SK-N-SH (cell line): Measurements from ENCODE around the gene UVRAG. TPM values are rescaled to one million over a fixed set of nuclear protein-coding genes. Genes with fewer than 3 reads are reported as not detected.

Experiments
- CTCF ChIA-PET: fragments of 300-600, 350-600 bp; formaldehyde crosslinking; extraction: SDS; loops from one replicate; lab custom pipeline; 2021; lab: Yijun Ruan, JAX
- POLR2A ChIA-PET: fragments of 350-600 bp; sonication (Branson Sonifier 250); formaldehyde crosslinking; extraction: SDS; loops from one replicate; lab custom pipeline; 2020; ENCODE audit warnings: antibody characterized with exemption, inconsistent platforms; lab: Yijun Ruan, JAX
- DNase-seq: peaks from one replicate; pipeline ENCODE4 v3.0.0; 2012
- H2AFZ ChIP-seq: fragments of 200-600 bp; sonication (generic); 2 replicates; pipeline ENCODE4 v1.8.1; 2016; ENCODE audit warnings: antibody characterized with exemption, mild to moderate bottlenecking, low read depth
- H3F3A ChIP-seq: fragments of 200-600 bp; sonication (generic); replicated peaks from 2 replicates; pipeline ENCODE3; 2016; ENCODE audit warnings: antibody characterized with exemption, mild to moderate bottlenecking; ENCODE audit not compliant: insufficient read depth
- H3K27ac ChIP-seq, 2 experiments: fragments of 200-500 bp in 1 of 2; fragments of 200-600 bp in 1 of 2; sonication (Bioruptor generic) in 1 of 2; sonication (generic), shearing (Covaris generic) in 1 of 2; 2 replicates each; pipeline versions ENCODE4 v1.5.1 to v1.6.1; 2014 to 2016; ENCODE audit warnings: low read depth in 2 of 2, inconsistent platforms in 1 of 2, low read length in 1 of 2, mild to moderate bottlenecking in 1 of 2, mixed read lengths in 1 of 2
- H3K27me3 ChIP-seq: fragments of 200-600 bp; sonication (generic), shearing (Covaris generic); 2 replicates; pipeline ENCODE4 v1.6.1; 2016; ENCODE audit warnings: mixed run types; ENCODE audit not compliant: insufficient read depth
- H3K36me3 ChIP-seq, 2 experiments: fragments of 200-500 bp in 1 of 2; fragments of 200-600 bp in 1 of 2; sonication (Bioruptor generic) in 1 of 2; sonication (generic) in 1 of 2; replicated peaks in 1 of 2; 2 replicates each; pipeline versions ENCODE3 to v1.5.1; 2014 to 2016; ENCODE audit warnings: low read length in 1 of 2, mild to moderate bottlenecking in 1 of 2; ENCODE audit not compliant: insufficient read depth in 2 of 2, control insufficient read depth in 1 of 2
- H3K4me1 ChIP-seq, 2 experiments: fragments of 200-500 bp in 1 of 2; fragments of 200-600 bp in 1 of 2; sonication (Bioruptor generic) in 1 of 2; sonication (generic), shearing (Covaris generic) in 1 of 2; 2 replicates each; pipeline versions ENCODE4 v1.5.1 to v1.6.1; 2014 to 2016; ENCODE audit warnings: low read depth in 1 of 2, low read length in 1 of 2, mixed run types in 1 of 2; ENCODE audit not compliant: insufficient read depth in 2 of 2, control insufficient read depth in 1 of 2
- H3K4me2 ChIP-seq: fragments of 200-600 bp; sonication (generic), shearing (Covaris generic); 2 replicates; pipeline ENCODE4 v1.6.1; 2017; ENCODE audit warnings: mixed run types
- H3K4me3 ChIP-seq, 2 experiments: fragments of 200-500 bp in 1 of 2; fragments of 200-600 bp in 1 of 2; sonication (Bioruptor generic) in 1 of 2; sonication (generic), shearing (Covaris generic) in 1 of 2; 2 replicates each; pipeline versions ENCODE4 v1.5.1 to v1.8.1; 2014 to 2016; ENCODE audit warnings: low read depth in 2 of 2, inconsistent platforms in 1 of 2, low read length in 1 of 2, mild to moderate bottlenecking in 1 of 2, mixed read lengths in 1 of 2, moderate library complexity in 1 of 2
- H3K79me2 ChIP-seq: fragments of 200-600 bp; sonication (generic); 2 replicates; pipeline ENCODE4 v1.8.1; 2017; ENCODE audit warnings: mild to moderate bottlenecking; ENCODE audit not compliant: insufficient read depth
- H3K9ac ChIP-seq: fragments of 200-600 bp; sonication (generic); 2 replicates; pipeline ENCODE4 v1.6.1; 2017; ENCODE audit warnings: mixed run types
- H3K9me2 ChIP-seq: fragments of 200-600 bp; sonication (generic); 2 replicates; pipeline ENCODE4 v1.6.1; 2017; ENCODE audit warnings: mixed run types
- H3K9me3 ChIP-seq: fragments of 200-600 bp; sonication (generic); 2 replicates; pipeline ENCODE4 v1.6.1; 2017; ENCODE audit warnings: mixed run types, mild to moderate bottlenecking, moderate library complexity
- H4K20me1 ChIP-seq: fragments of 200-600 bp; sonication (generic); 2 replicates; pipeline ENCODE4 v1.6.1; 2017; ENCODE audit warnings: mild to moderate bottlenecking, mixed run types; ENCODE audit not compliant: insufficient read depth
- CHD2 ChIP-seq: fragments of 150-350 bp; IDR thresholded peaks from 2 replicates; pipeline ENCODE4 v1.6.1; 2018; ENCODE audit warnings: low read length; ENCODE audit not compliant: partially characterized antibody
- EP300 ChIP-seq, 2 experiments: IDR thresholded peaks; 2 replicates each; pipeline versions ENCODE4 v1.4.0 to v1.6.1; 2012; ENCODE audit warnings: borderline replicate concordance in 1 of 2, low read depth in 1 of 2, low read length in 1 of 2
- POLR2AphosphoS5 ChIP-seq: IDR thresholded peaks from 2 replicates; pipeline ENCODE4 v1.6.1; 2012; ENCODE audit warnings: low read depth, low read length
- RXRA ChIP-seq: IDR thresholded peaks from 2 replicates; pipeline ENCODE4 v1.4.0; 2012; ENCODE audit warnings: low read depth, mild to moderate bottlenecking, borderline replicate concordance
- TAF1 ChIP-seq: IDR thresholded peaks from 2 replicates; pipeline ENCODE4 v1.6.1; 2012; ENCODE audit warnings: low read depth, mild to moderate bottlenecking, low read length, moderate library complexity, borderline replicate concordance
- TEAD4 ChIP-seq: IDR thresholded peaks from 2 replicates; pipeline ENCODE4 v1.4.0; 2012; ENCODE audit warnings: mild to moderate bottlenecking, borderline replicate concordance; ENCODE audit not compliant: insufficient read depth
- WGBS: methylation state at CpG from one replicate; pipeline ENCODE4 v1.1.6; 2017; ENCODE audit warnings: low lambda C conversion rate; 5-methylcytosine and 5-hydroxymethylcytosine counted together
- polyA plus RNA-seq, 3 experiments: library from polyadenylated mRNA; depleted of rRNA; stranded (reverse); fragments of >200 nt; gene quantifications; 2 replicates each; pipeline ENCODE4 v1.2.3, GENCODE V29; 2012
- TF ChIP-seq, protein P1 (sequence below): IDR thresholded peaks from 2 replicates; pipeline ENCODE4; 2012
- TF ChIP-seq, protein P2 (sequence below): IDR thresholded peaks from 2 replicates; pipeline ENCODE4 v1.6.1; 2012; ENCODE audit warnings: mild to moderate bottlenecking, low read depth, low read length, moderate library complexity
- TF ChIP-seq, protein P3 (sequence below): fragments of 150-350 bp; IDR thresholded peaks from 2 replicates; pipeline ENCODE4 v1.6.1; 2016; ENCODE audit warnings: mild to moderate bottlenecking, low read depth, low read length

Gene UVRAG
- polyA plus RNA-seq, 1 of the 3 experiments (the other 2 are of a cell fraction), result 5.8 TPM

DNA sequence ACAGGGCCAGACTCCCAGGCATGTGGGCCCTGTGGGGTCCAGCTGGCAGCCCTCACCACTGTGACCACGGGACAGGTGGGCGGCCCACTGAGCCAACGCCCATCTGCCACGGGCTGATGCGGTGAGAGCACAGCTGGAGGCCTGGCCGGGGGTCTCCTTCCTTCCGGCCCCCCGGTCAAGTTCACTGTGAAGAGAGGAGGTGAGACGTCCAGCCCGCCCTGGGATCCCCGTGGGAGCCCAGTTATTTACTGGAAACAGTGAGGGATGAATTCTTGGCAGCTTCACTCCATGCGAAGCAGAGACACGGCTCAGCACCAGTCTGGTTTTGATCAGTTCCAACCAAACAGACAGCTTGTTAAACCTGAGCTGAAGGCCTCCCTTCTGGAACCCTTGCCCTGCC, 352.6 kb downstream of the UVRAG start (continued):
- no peak for TF ChIP-seq TEAD4
- TF ChIP-seq POLR2AphosphoS5, result no peak
- no peak for TF ChIP-seq RXRA
- TF ChIP-seq, protein P1, sequence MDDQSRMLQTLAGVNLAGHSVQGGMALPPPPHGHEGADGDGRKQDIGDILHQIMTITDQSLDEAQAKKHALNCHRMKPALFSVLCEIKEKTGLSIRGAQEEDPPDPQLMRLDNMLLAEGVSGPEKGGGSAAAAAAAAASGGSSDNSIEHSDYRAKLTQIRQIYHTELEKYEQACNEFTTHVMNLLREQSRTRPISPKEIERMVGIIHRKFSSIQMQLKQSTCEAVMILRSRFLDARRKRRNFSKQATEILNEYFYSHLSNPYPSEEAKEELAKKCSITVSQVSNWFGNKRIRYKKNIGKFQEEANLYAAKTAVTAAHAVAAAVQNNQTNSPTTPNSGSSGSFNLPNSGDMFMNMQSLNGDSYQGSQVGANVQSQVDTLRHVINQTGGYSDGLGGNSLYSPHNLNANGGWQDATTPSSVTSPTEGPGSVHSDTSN, result no peak
- no peak for TF ChIP-seq TAF1
- TF ChIP-seq EP300 (IDR thresholded peaks at IDR 0.05; ENCODE audit: borderline replicate concordance in 1 of 2, low read depth in 1 of 2, low read length in 1 of 2), result no peak
- no peak for TF ChIP-seq CHD2

DNA sequence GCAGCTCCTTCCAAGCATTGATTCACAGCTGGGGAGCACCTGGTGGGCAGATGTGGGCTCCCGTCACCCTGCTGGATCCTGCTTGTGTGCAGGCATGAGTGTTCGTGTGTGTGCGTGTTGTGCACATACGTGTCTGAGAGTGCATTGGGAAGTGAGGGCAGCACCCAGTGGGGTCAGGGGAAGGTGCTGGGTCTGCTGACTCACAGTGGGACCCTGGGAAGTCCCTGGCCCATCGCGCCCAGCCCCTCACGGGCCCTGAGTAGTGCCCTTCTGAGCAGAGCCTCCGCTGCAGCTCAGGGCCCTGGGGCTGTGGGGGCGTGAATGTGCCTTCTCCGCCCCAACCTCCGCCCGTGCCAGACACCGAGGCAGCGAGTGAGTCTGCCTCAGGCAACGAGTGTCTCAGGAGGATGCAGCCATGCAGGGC, 354.5 kb downstream of the UVRAG start:
- CTCF ChIA-PET, result interaction anchor here (1.0 to 1.7 kb wide), 2 partner anchors 11 to 273 kb away, joined by 3 to 4 read pairs; no protein-coding TSS in a partner anchor
- POLR2A ChIA-PET, result no interaction called here

More for the DNA sequence above, 354.5 kb downstream of the UVRAG start:
- Histone ChIP-seq H3K27ac (no peak overlapping the region), H3K9ac (no peak overlapping the region), H3K9me2 (no peaks in the 10 kb centered on the region), H3F3A (no peaks in the 10 kb centered on the region), H3K9me3 (no peaks in the 10 kb centered on the region), H3K4me2 (no peak overlapping the region), H3K27me3 (no peaks in the 10 kb centered on the region), H3K4me3 (no peak overlapping the region), H4K20me1 (no peaks in the 10 kb centered on the region), H2AFZ (no peak overlapping the region), H3K4me1 (peaks cover 0 to 18% of the 10 kb centered on the region in 2 experiments; a peak in 1 of 4 replicates), H3K36me3 (no peaks in the 10 kb centered on the region), H3K79me2 (no peaks in the 10 kb centered on the region)
- peak; percentile 65 for DNase-seq
- 76% methylated on average over 7 of the region's 15 CpGs for WGBS
- TF ChIP-seq, protein P2, sequence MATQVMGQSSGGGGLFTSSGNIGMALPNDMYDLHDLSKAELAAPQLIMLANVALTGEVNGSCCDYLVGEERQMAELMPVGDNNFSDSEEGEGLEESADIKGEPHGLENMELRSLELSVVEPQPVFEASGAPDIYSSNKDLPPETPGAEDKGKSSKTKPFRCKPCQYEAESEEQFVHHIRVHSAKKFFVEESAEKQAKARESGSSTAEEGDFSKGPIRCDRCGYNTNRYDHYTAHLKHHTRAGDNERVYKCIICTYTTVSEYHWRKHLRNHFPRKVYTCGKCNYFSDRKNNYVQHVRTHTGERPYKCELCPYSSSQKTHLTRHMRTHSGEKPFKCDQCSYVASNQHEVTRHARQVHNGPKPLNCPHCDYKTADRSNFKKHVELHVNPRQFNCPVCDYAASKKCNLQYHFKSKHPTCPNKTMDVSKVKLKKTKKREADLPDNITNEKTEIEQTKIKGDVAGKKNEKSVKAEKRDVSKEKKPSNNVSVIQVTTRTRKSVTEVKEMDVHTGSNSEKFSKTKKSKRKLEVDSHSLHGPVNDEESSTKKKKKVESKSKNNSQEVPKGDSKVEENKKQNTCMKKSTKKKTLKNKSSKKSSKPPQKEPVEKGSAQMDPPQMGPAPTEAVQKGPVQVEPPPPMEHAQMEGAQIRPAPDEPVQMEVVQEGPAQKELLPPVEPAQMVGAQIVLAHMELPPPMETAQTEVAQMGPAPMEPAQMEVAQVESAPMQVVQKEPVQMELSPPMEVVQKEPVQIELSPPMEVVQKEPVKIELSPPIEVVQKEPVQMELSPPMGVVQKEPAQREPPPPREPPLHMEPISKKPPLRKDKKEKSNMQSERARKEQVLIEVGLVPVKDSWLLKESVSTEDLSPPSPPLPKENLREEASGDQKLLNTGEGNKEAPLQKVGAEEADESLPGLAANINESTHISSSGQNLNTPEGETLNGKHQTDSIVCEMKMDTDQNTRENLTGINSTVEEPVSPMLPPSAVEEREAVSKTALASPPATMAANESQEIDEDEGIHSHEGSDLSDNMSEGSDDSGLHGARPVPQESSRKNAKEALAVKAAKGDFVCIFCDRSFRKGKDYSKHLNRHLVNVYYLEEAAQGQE, result no peak
- TF ChIP-seq, protein P3, sequence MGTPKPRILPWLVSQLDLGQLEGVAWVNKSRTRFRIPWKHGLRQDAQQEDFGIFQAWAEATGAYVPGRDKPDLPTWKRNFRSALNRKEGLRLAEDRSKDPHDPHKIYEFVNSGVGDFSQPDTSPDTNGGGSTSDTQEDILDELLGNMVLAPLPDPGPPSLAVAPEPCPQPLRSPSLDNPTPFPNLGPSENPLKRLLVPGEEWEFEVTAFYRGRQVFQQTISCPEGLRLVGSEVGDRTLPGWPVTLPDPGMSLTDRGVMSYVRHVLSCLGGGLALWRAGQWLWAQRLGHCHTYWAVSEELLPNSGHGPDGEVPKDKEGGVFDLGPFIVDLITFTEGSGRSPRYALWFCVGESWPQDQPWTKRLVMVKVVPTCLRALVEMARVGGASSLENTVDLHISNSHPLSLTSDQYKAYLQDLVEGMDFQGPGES, result no peak
